HepG2 (cell line): ENCODE measurements around the gene EXOC6B. TPM values are rescaled to one million over a fixed set of nuclear protein-coding genes. Genes with fewer than 3 reads are reported as not detected.

ENCODE experiments used
- ATAC-seq: fragments of 200-7000 bp; cut with Tn5 transposase; 3 replicates; pipeline ENCODE4 v1.9.1; 2020; ENCODE audit warnings: mild to moderate bottlenecking, moderate library complexity
- BruUV-seq: library from RNA; stranded (reverse); fragments of 400-500 nt; replicated peaks from 2 replicates; lab custom pipeline; 2021; lab: Mats Ljungman, UMichigan
- CTCF ChIA-PET: fragments of 300-600 bp; formaldehyde crosslinking; extraction: SDS; loops from one replicate; lab custom pipeline; 2021; ENCODE audit warnings: low total read pairs, inconsistent platforms, low intra/inter-chr PET ratio; lab: Yijun Ruan, JAX
- POLR2A ChIA-PET: fragments of 350-600 bp; sonication (Branson Sonifier 250); formaldehyde crosslinking; loops from one replicate; lab custom pipeline; 2020; ENCODE audit warnings: antibody characterized with exemption, inconsistent platforms; lab: Yijun Ruan, JAX
- DNase-seq: peaks from one replicate; pipeline ENCODE4 v3.0.0-alpha.2; 2015; ENCODE audit warnings: low spot score
- FAIRE-seq: peaks from 3 replicates; lab custom pipeline; 2011; peaks lifted over from hg19 to GRCh38; lab: Jason Lieb, UNC
- H2AFZ ChIP-seq: one replicate; pipeline ENCODE4 v1.6.1; 2011; ENCODE audit warnings: low read length, inconsistent platforms
- H3K27ac ChIP-seq: fragments of 300-600 bp; 3 replicates; pipeline ENCODE4 v1.8.0; 2011; ENCODE audit warnings: mixed run types, mild to moderate bottlenecking, mixed read lengths, low read length, inconsistent platforms; ENCODE audit not compliant: insufficient read depth; ENCODE audit errors: extremely low read length
- H3K27me3 ChIP-seq, 2 experiments: fragments of 200-600 bp in 1 of 2; 2 replicates in 1 of 2; 3 replicates in 1 of 2; pipeline versions ENCODE4 v1.6.0 to v1.8.0; 2011; ENCODE audit warnings: low read length in 2 of 2, mild to moderate bottlenecking in 2 of 2, moderate library complexity in 2 of 2, inconsistent platforms in 1 of 2; ENCODE audit not compliant: insufficient read depth in 2 of 2, control insufficient read depth in 1 of 2
- H3K36me3 ChIP-seq, 2 experiments: fragments of 200-600 bp in 1 of 2; replicated peaks in 1 of 2; 2 replicates in 1 of 2; 3 replicates in 1 of 2; pipeline versions ENCODE4 v1.5.1 to v1.8.0; 2011; ENCODE audit warnings: low read length in 2 of 2, inconsistent platforms in 1 of 2; ENCODE audit not compliant: insufficient read depth in 2 of 2, control insufficient read depth in 1 of 2
- H3K4me1 ChIP-seq: 2 replicates; pipeline ENCODE4 v1.5.1; 2012; ENCODE audit warnings: low read length, inconsistent platforms; ENCODE audit not compliant: insufficient read depth
- H3K4me2 ChIP-seq: 2 replicates; pipeline ENCODE4 v1.6.0; 2011; ENCODE audit warnings: low read depth, low read length, inconsistent platforms
- H3K4me3 ChIP-seq, 3 experiments: fragments of 200-600 bp in 1 of 3; sonication (generic), shearing (Covaris generic) in 1 of 3; replicated peaks in 1 of 3; 2 replicates each; pipeline ENCODE4 v1.5.1; 2011 to 2016; ENCODE audit warnings: low read length in 3 of 3, inconsistent platforms in 2 of 3, low read depth in 2 of 3, mild to moderate bottlenecking in 2 of 3, control low read depth in 1 of 3, mixed read lengths in 1 of 3; ENCODE audit not compliant: insufficient read depth in 1 of 3
- H3K79me2 ChIP-seq: one replicate; pipeline ENCODE4 v1.6.1; 2011; ENCODE audit warnings: low read length, inconsistent platforms; ENCODE audit not compliant: insufficient read depth
- H3K9ac ChIP-seq: 2 replicates; pipeline ENCODE4 v1.6.0; 2011; ENCODE audit warnings: mild to moderate bottlenecking, low read depth, low read length, inconsistent platforms; ENCODE audit not compliant: insufficient read depth
- H3K9me3 ChIP-seq: 2 replicates; pipeline ENCODE4 v1.5.1; 2012; ENCODE audit warnings: mild to moderate bottlenecking, low read length
- H4K20me1 ChIP-seq: 2 replicates; pipeline ENCODE4 v1.6.0; 2011; ENCODE audit warnings: inconsistent platforms, mild to moderate bottlenecking, low read length, moderate library complexity; ENCODE audit not compliant: insufficient read depth
- CEBPG ChIP-seq: IDR thresholded peaks from 2 replicates; pipeline ENCODE4 v1.6.1; 2016
- NCOA5 ChIP-seq: sonication (generic); formaldehyde crosslinking; IDR thresholded peaks from 2 replicates; pipeline ENCODE4 v1.4.0; 2020; ENCODE audit warnings: missing genetic modification reagents
- TRIM24 ChIP-seq: sonication (generic); formaldehyde crosslinking; IDR thresholded peaks from 2 replicates; pipeline ENCODE4 v1.8.0; 2022; ENCODE audit warnings: mild to moderate bottlenecking, missing genetic modification reagents
- ZBTB25 ChIP-seq: IDR thresholded peaks from 2 replicates; pipeline ENCODE4 v1.6.1; 2018; ENCODE audit warnings: missing genetic modification reagents
- ZFP36 ChIP-seq: fragments of 150-350 bp; IDR thresholded peaks from 2 replicates; pipeline ENCODE4 v1.6.1; 2018; ENCODE audit warnings: borderline replicate concordance, low read length, low read depth; ENCODE audit not compliant: partially characterized antibody
- ZNF720 ChIP-seq: sonication (generic); formaldehyde crosslinking; IDR thresholded peaks from 2 replicates; pipeline ENCODE4 v1.4.0; 2020; ENCODE audit warnings: missing genetic modification reagents
- ZNF737 ChIP-seq: sonication (generic); formaldehyde crosslinking; IDR thresholded peaks from 2 replicates; pipeline ENCODE4 v1.5.0; 2020; ENCODE audit warnings: missing genetic modification reagents, mild to moderate bottlenecking, borderline replicate concordance
- ZNF740 ChIP-seq: sonication (generic); formaldehyde crosslinking; IDR thresholded peaks from 2 replicates; pipeline ENCODE4 v1.4.0; 2020; ENCODE audit warnings: missing genetic modification reagents
- WGBS: methylation state at CpG from one replicate; pipeline ENCODE4 v1.1.6; 2017; ENCODE audit warnings: low lambda C conversion rate; 5-methylcytosine and 5-hydroxymethylcytosine counted together
- in situ Hi-C: cut with HindIII; loops from 2 replicates; pipeline ENCODE4 v1.10.0; 2017; ENCODE audit warnings: low pct_unique_long_range_greater_than_20kb; ENCODE audit not compliant: extremely low pct_ligation_motif_present
- intact Hi-C: fragments of 100-400 bp; cut with micrococcal nuclease; formaldehyde crosslinking; loops from one replicate; pipeline ENCODE4 v1.10.0; 2022; ENCODE audit not compliant: unreplicated experiment
- polyA plus RNA-seq, 8 experiments: library from polyadenylated mRNA; depleted of rRNA in 3 of 8; stranded (reverse) in 7 of 8; unstranded in 1 of 8; fragments of >200 nt; fragmentation: Illumina TruSeq in 4 of 8; extraction: Trizol in 4 of 8; gene quantifications; 2 replicates each; pipeline versions ENCODE4 v1.2.1 to v1.2.3, GENCODE V29; 2011 to 2016; ENCODE audit warnings: low read depth in 4 of 8, missing spikeins in 1 of 8, mixed read lengths in 1 of 8; ENCODE audit not compliant: insufficient read depth in 1 of 8
- total RNA-seq, 5 experiments: library from RNA; depleted of rRNA; stranded (reverse); fragments of >200 nt; fragmentation: Illumina TruSeq; extraction: Trizol; gene quantifications; 2 replicates each; pipeline ENCODE4 v1.2.3, GENCODE V29; 2016; ENCODE audit warnings: low read depth in 1 of 5
- TF ChIP-seq, protein P1 (sequence below): sonication (generic); formaldehyde crosslinking; IDR thresholded peaks from 2 replicates; pipeline ENCODE4 v1.4.0; 2020; ENCODE audit warnings: mild to moderate bottlenecking, missing genetic modification reagents

The EXOC6B gene
- total and polyA plus RNA-seq, 2 of the 13 experiments (the other 11 are each of a cell fraction or from before 2014, with no cell fraction given): 9.1 to 15.9 TPM

GRCh38 chr2:72211777-72212485 lies 613.9 kb downstream of the EXOC6B start:
- H2AFZ ChIP-seq: no peak overlapping the region
- no peak overlapping the region for H3K9ac ChIP-seq
- H3K4me3 ChIP-seq: no peak overlapping the region
- in situ Hi-C loops: no loop called here
- no peak for FAIRE-seq
- ATAC-seq: no peak
- DNase-seq: no peak
- H3K27ac ChIP-seq: no peak overlapping the region
- intact Hi-C loops: no loop called here
- ChIA-PET CTCF (no interaction called here), POLR2A (no interaction called here)
- no TSS peak for BruUV-seq
- no peaks in the 10 kb centered on the region for H3K79me2 ChIP-seq
- H3K9me3 ChIP-seq: no peaks in the 10 kb centered on the region
- 90% methylated on average over 2 of the region's 2 CpGs for WGBS
- H3K4me2 ChIP-seq: no peak overlapping the region
- no peaks in the 10 kb centered on the region for H3K36me3 ChIP-seq
- no peaks in the 10 kb centered on the region for H3K27me3 ChIP-seq
- H4K20me1 ChIP-seq: no peaks in the 10 kb centered on the region
- no peak for TF ChIP-seq ZNF740
- no peak for TF ChIP-seq TRIM24 (CRISPR knock-in tag)
- TF ChIP-seq ZBTB25 (CRISPR knock-in tag): no peak
- no peak for TF ChIP-seq ZNF737 (CRISPR knock-in tag)
- TF ChIP-seq ZFP36: no peak
- TF ChIP-seq, protein P1, sequence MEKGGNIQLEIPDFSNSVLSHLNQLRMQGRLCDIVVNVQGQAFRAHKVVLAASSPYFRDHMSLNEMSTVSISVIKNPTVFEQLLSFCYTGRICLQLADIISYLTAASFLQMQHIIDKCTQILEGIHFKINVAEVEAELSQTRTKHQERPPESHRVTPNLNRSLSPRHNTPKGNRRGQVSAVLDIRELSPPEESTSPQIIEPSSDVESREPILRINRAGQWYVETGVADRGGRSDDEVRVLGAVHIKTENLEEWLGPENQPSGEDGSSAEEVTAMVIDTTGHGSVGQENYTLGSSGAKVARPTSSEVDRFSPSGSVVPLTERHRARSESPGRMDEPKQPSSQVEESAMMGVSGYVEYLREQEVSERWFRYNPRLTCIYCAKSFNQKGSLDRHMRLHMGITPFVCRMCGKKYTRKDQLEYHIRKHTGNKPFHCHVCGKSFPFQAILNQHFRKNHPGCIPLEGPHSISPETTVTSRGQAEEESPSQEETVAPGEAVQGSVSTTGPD (CRISPR knock-in tag): no peak
- no peak for TF ChIP-seq ZNF720 (CRISPR knock-in tag)
- no peak for TF ChIP-seq CEBPG (CRISPR knock-in tag)
- TF ChIP-seq NCOA5 (CRISPR knock-in tag): no peak
- H3K4me1 ChIP-seq: peaks cover 8% of the 10 kb centered on the region; the same call in 1 of the 2 replicates
